IMR-90 (cell line): ENCODE data around the gene MINAR2. TPM values are rescaled to one million over a fixed set of nuclear protein-coding genes. Genes with fewer than 3 reads are reported as not detected.

Source experiments
- ATAC-seq: fragments of 200-7000 bp; cut with Tn5 transposase; 2 replicates; pipeline ENCODE4 v1.9.1; 2020; ENCODE audit warnings: low read depth, mild to moderate bottlenecking, moderate library complexity
- BruUV-seq: library from RNA; stranded (reverse); fragments of 400-500 nt; replicated peaks from 2 replicates; lab custom pipeline; 2021; lab: Mats Ljungman, UMichigan
- CTCF ChIA-PET: fragments of 300-600 bp; formaldehyde crosslinking; extraction: SDS; loops from one replicate; lab custom pipeline; 2021; ENCODE audit warnings: antibody characterized with exemption; lab: Yijun Ruan, JAX
- POLR2A ChIA-PET: fragments of 300-600 bp; sonication (Branson Sonifier 250); formaldehyde crosslinking; loops from one replicate; lab custom pipeline; 2022; ENCODE audit warnings: antibody characterized with exemption; ENCODE audit not compliant: unreplicated experiment; lab: Charles Lee
- DNase-seq: peaks from one replicate; pipeline ENCODE4 v3.0.0; 2013
- H2AFZ ChIP-seq: replicated peaks from 2 replicates; pipeline ENCODE3; 2013; ENCODE audit warnings: low read length, mild to moderate bottlenecking; ENCODE audit not compliant: poor library complexity
- H2AK5ac ChIP-seq: 2 replicates; pipeline ENCODE4 v1.6.1; 2013; ENCODE audit warnings: low read depth, low read length, inconsistent platforms
- H2AK9ac ChIP-seq: replicated peaks from 2 replicates; pipeline ENCODE3; 2013; ENCODE audit warnings: mild to moderate bottlenecking, low read depth, low read length, moderate library complexity; ENCODE audit not compliant: poor library complexity
- H2BK120ac ChIP-seq: 2 replicates; pipeline ENCODE4 v1.6.1; 2013; ENCODE audit warnings: low read depth, low read length, inconsistent platforms
- H2BK15ac ChIP-seq: 3 replicates; pipeline ENCODE4 v1.6.1; 2013; ENCODE audit warnings: low read depth, low read length, inconsistent platforms
- H2BK20ac ChIP-seq: 2 replicates; pipeline ENCODE4 v1.6.1; 2013; ENCODE audit warnings: low read depth, mild to moderate bottlenecking, inconsistent platforms, low read length, moderate library complexity
- H2BK5ac ChIP-seq: 2 replicates; pipeline ENCODE4 v1.6.1; 2013; ENCODE audit warnings: mild to moderate bottlenecking, low read depth, low read length, inconsistent platforms; ENCODE audit not compliant: poor library complexity, severe bottlenecking
- H3K14ac ChIP-seq: replicated peaks from 2 replicates; pipeline ENCODE4 v1.6.1; 2013; ENCODE audit warnings: low read depth, low read length, inconsistent platforms
- H3K18ac ChIP-seq: 2 replicates; pipeline ENCODE4 v1.6.1; 2013; ENCODE audit warnings: low read depth, low read length, control low read depth
- H3K23ac ChIP-seq: 2 replicates; pipeline ENCODE4 v1.6.1; 2013; ENCODE audit warnings: low read depth, low read length, inconsistent platforms
- H3K27ac ChIP-seq: 2 replicates; pipeline ENCODE4 v1.5.1; 2013; ENCODE audit warnings: mild to moderate bottlenecking, control low read depth, low read length; ENCODE audit not compliant: insufficient read depth
- H3K27me3 ChIP-seq: 2 replicates; pipeline ENCODE4 v1.6.1; 2013; ENCODE audit warnings: low read length; ENCODE audit not compliant: control insufficient read depth, insufficient read depth
- H3K36me3 ChIP-seq: 2 replicates; pipeline ENCODE4 v1.6.1; 2013; ENCODE audit warnings: low read length, mixed read lengths; ENCODE audit not compliant: control insufficient read depth, insufficient read depth
- H3K4ac ChIP-seq: 2 replicates; pipeline ENCODE4 v1.6.1; 2013; ENCODE audit warnings: low read depth, low read length, inconsistent platforms
- H3K4me1 ChIP-seq: 2 replicates; pipeline ENCODE4 v1.6.1; 2013; ENCODE audit warnings: low read length, mixed read lengths; ENCODE audit not compliant: control insufficient read depth, insufficient read depth
- H3K4me2 ChIP-seq: 2 replicates; pipeline ENCODE4 v1.6.1; 2013; ENCODE audit warnings: low read depth, mild to moderate bottlenecking, control low read depth, low read length, moderate library complexity
- H3K4me3 ChIP-seq: 2 replicates; pipeline ENCODE4 v1.5.1; 2013; ENCODE audit warnings: low read depth, mild to moderate bottlenecking, control low read depth, low read length, moderate library complexity; ENCODE audit not compliant: insufficient read depth
- H3K56ac ChIP-seq: 2 replicates; pipeline ENCODE4 v1.6.1; 2013; ENCODE audit warnings: low read length, inconsistent platforms; ENCODE audit not compliant: insufficient read depth; ENCODE audit errors: extremely low read depth
- H3K79me1 ChIP-seq, 2 experiments: 2 replicates each; pipeline ENCODE4 v1.6.1; 2013; ENCODE audit warnings: low read length in 2 of 2, inconsistent platforms in 1 of 2, low read depth in 1 of 2
- H3K9ac ChIP-seq: 2 replicates; pipeline ENCODE4 v1.6.1; 2013; ENCODE audit warnings: low read depth, low read length, control low read depth
- H3K9me1 ChIP-seq: 2 replicates; pipeline ENCODE4 v1.6.1; 2013; ENCODE audit warnings: low read length, inconsistent platforms; ENCODE audit not compliant: insufficient read depth
- H3K9me3 ChIP-seq: 2 replicates; pipeline ENCODE4 v1.6.1; 2013; ENCODE audit warnings: low read length; ENCODE audit not compliant: control insufficient read depth, insufficient read depth
- H4K20me1 ChIP-seq: 2 replicates; pipeline ENCODE4 v1.6.1; 2013; ENCODE audit warnings: low read length, inconsistent platforms; ENCODE audit not compliant: insufficient read depth
- H4K5ac ChIP-seq: 2 replicates; pipeline ENCODE4 v1.6.1; 2013; ENCODE audit warnings: mild to moderate bottlenecking, low read depth, low read length, control low read depth
- H4K8ac ChIP-seq, 2 experiments: 2 replicates each; pipeline ENCODE4 v1.6.1; 2013; ENCODE audit warnings: low read depth in 2 of 2, low read length in 2 of 2, control low read depth in 1 of 2, inconsistent platforms in 1 of 2
- H4K91ac ChIP-seq: 2 replicates; pipeline ENCODE4 v1.6.1; 2013; ENCODE audit warnings: low read depth, low read length, inconsistent platforms; ENCODE audit not compliant: insufficient read depth
- CEBPB ChIP-seq: IDR thresholded peaks from 2 replicates; pipeline ENCODE4 v1.6.1; 2012; ENCODE audit warnings: low read depth, low read length, improper control_type of control experiment
- CTCF ChIP-seq: conservative IDR thresholded peaks from 2 replicates; pipeline ENCODE4 v1.5.1; 2012; ENCODE audit warnings: mild to moderate bottlenecking, low read depth, low read length, improper control_type of control experiment
- MAFK ChIP-seq: IDR thresholded peaks from 2 replicates; pipeline ENCODE4 v1.6.1; 2012; ENCODE audit warnings: low read depth, low read length, improper control_type of control experiment
- RCOR1 ChIP-seq: IDR thresholded peaks from 2 replicates; pipeline ENCODE4 v1.6.1; 2012; ENCODE audit warnings: mild to moderate bottlenecking, low read length, improper control_type of control experiment; ENCODE audit not compliant: insufficient replicate concordance
- RFX5 ChIP-seq: IDR thresholded peaks from 2 replicates; pipeline ENCODE4 v1.8.0; 2012; ENCODE audit warnings: low read depth, mild to moderate bottlenecking, low read length, moderate library complexity
- USF2 ChIP-seq: fragments of 150-350 bp; IDR thresholded peaks from 2 replicates; pipeline ENCODE4 v1.6.1; 2017; ENCODE audit warnings: mild to moderate bottlenecking, antibody characterized with exemption, low read length, low read depth
- WGBS, 2 experiments: methylation state at CpG; one replicate each; pipeline versions ENCODE4 v1.1.5 to v1.1.7; 2013; ENCODE audit warnings: missing lambda C conversion rate in 2 of 2; ENCODE audit not compliant: insufficient read length in 1 of 2; ENCODE audit errors: extremely low coverage in 2 of 2; 5-methylcytosine and 5-hydroxymethylcytosine counted together
- dilution Hi-C: fragments of 300-500 bp; cut with HindIII; formaldehyde crosslinking; loops from one replicate; pipeline ENCODE4 v1.14.3; 2018; ENCODE audit warnings: low sequenced_read_pairs; ENCODE audit not compliant: unreplicated experiment
- in situ Hi-C: fragments of 300-500 bp; cut with MboI; formaldehyde crosslinking; loops from 3 replicates; pipeline ENCODE4 v1.14.3; 2019; ENCODE audit warnings: low sequenced_read_pairs, inconsistent platforms, mixed read lengths
- intact Hi-C: fragments of 100-400 bp; cut with micrococcal nuclease; formaldehyde crosslinking; loops from 2 replicates; pipeline ENCODE4 v1.10.0; 2022
- polyA plus RNA-seq, 3 experiments: library from polyadenylated mRNA; depleted of rRNA; stranded (reverse); fragments of >200 nt; gene quantifications; 2 replicates each; pipeline ENCODE4 v1.2.3, GENCODE V29; 2012; ENCODE audit warnings: low replicate concordance in 1 of 3
- total RNA-seq: library from RNA; depleted of rRNA; stranded (reverse); fragments of >200 nt; gene quantifications from 2 replicates; pipeline ENCODE4 v1.2.3, GENCODE V29; 2012

MINAR2 gene
- total and polyA plus RNA-seq, 2 of the 4 experiments (the other 2 are of a cell fraction) = not detected

- in situ Hi-C loops = no loop called here
- no CpG with 5 or more reads among the region's 2 CpGs for WGBS, 2 experiments
Observed at GRCh38 chr5:129746876-129747275, 1.0 kb upstream of the MINAR2 start.

More at GRCh38 chr5:129746876-129747275, 1.0 kb upstream of the MINAR2 start:
- no peak for TF ChIP-seq USF2
- TF ChIP-seq CTCF = no peak
- no peak for TF ChIP-seq RCOR1
- no peak for TF ChIP-seq MAFK
- no peak for TF ChIP-seq CEBPB
- TF ChIP-seq RFX5 = no peak
- POLR2A ChIA-PET = no interaction called here
- no peak overlapping the region for H2AFZ ChIP-seq
- ATAC-seq (peak; percentile 69), DNase-seq (peak; percentile 3)
- no peak overlapping the region for H2BK15ac ChIP-seq
- no peak overlapping the region for H4K8ac ChIP-seq
- no peak overlapping the region for H3K4me2 ChIP-seq
- no peak overlapping the region for H2BK5ac ChIP-seq
- H2AK9ac ChIP-seq = no peak overlapping the region
- no TSS peak for BruUV-seq
- no peak overlapping the region for H3K56ac ChIP-seq
- no peaks in the 10 kb centered on the region for H3K9me1 ChIP-seq
- no peak overlapping the region for H2BK120ac ChIP-seq
- no peaks in the 10 kb centered on the region for H3K79me1 ChIP-seq
- no peak overlapping the region for H3K27ac ChIP-seq
- CTCF ChIA-PET = no interaction called here
- H3K27me3 ChIP-seq = no peaks in the 10 kb centered on the region
- H2AK5ac ChIP-seq = no peak overlapping the region
- no peak overlapping the region for H4K91ac ChIP-seq
- intact Hi-C loops (no loop called here), dilution Hi-C loops (no loop called here)
- no peak overlapping the region for H3K18ac ChIP-seq
- H3K4ac ChIP-seq = no peak overlapping the region
- no peak overlapping the region for H3K9ac ChIP-seq
- H3K36me3 ChIP-seq = no peaks in the 10 kb centered on the region
- no peaks in the 10 kb centered on the region for H3K4me1 ChIP-seq
- no peak overlapping the region for H4K5ac ChIP-seq
- H2BK20ac ChIP-seq = no peak overlapping the region
- H3K23ac ChIP-seq = no peak overlapping the region
- no peak overlapping the region for H3K4me3 ChIP-seq
- no peaks in the 10 kb centered on the region for H3K9me3 ChIP-seq
- no peak overlapping the region for H3K14ac ChIP-seq
- no peaks in the 10 kb centered on the region for H4K20me1 ChIP-seq
